ENCODE results near the gene KCNT2.
"Not testable (repeated sequence)": the region's sequence is repeated elsewhere in the genome, so short reads cannot be mapped to it uniquely, and the experiment has no call there.

KCNT2 gene

GRCh38 chr1:196590959-196591358 lies 17.3 kb downstream of the KCNT2 start:
- DNase-seq (ENCODE audit: low read depth in 2 of 2, low spot score in 1 of 2), result no peak

DNA sequence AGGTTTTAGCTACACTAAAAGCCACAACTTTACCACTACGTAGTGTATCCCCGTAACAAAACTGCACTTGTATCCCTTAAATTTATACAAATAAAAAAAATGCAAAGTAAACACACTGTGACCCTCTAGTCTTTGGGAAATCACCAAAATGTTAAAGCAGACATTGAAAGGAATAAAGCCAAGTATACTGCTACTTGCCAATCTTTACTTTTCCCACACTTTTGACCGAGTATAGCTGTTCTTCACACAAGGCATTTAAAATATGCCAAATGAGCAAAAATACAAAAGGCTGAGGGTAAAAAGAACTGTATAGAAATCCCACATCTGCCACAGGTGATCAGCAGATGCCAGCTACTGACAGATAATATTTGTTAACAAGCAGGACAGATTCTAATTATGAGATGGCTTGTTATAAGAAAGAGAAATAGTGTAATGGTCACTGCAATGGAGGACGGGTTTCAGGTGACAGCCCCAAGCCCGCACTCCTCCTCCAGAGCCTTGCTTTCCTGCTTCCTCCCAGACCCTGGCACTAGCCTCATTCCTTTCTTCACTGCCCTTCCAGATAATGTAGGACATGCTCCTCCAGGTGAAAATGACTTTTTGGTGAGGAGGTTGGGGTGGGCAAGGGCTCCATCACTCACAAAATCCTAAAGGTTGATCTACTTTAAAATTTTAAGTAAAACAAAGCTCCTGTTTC lies 18.1 kb downstream of the KCNT2 start:
- no peak for DNase-seq (ENCODE audit: low read depth in 2 of 2, low spot score in 1 of 2)

DNA sequence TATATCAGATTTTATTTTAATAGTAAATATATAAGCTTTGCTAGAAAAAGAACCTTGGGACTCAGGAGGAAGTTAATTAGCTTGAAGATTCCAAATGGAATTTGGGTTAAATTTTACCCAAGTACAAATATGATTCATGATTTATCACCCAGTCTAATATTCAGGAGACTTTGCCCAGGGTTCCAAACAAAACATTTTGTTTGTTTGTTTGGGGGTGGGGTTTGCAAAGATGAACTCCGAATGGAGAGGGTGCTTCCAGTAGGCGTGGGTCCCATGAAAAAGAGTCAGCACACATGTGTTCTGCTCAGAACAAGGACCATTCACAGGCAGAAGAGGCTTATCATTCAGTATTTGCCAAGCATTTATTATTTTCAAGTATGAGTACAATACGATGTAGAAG lies 23.5 kb downstream of the KCNT2 start:
- DNase-seq (ENCODE audit: low read depth in 2 of 2, low spot score in 1 of 2), result no peak

GRCh38 chr1:196577386-196577785 lies 30.9 kb downstream of the KCNT2 start:
- no peak for DNase-seq (ENCODE audit: low read depth in 2 of 2, low spot score in 1 of 2)

DNA sequence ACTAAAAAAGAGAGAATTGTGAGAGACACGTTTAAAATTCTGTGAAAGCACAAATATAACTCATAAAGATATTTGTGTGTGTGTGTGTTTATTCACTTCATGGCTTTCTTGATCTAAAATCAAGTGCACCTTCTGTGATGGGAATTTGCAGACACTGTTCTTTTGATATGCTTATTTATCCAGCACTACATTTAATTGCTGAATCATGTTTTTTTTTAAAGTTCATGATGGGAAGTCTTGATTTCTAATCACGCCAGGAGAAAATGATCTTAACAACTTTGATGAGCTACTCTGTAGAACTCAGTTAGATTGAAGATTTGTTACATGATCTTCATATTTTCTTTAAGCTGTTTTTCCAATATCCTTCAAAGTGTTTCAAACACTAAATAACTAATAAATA lies 35.0 kb downstream of the KCNT2 start:
- DNase-seq (ENCODE audit: low read depth in 2 of 2, low spot score in 1 of 2), result no peak

DNA sequence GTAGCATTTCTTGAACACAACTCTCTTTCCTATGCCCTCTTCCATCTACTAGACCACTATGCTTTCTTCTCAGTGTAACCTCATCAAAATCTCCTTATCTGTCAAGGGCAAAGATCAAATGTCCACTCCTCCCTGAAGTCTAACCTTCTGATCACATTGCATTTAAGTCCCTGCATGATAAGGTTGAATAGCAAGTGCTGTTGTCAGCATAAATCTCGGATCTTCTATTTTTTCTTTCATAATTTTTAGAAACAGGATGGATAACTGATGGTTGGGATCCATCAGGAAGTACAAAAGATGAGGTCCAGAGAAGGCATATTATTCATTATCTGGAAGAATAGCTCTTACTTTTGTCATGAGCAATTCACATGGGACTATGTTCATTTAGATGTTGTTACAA lies 41.0 kb downstream of the KCNT2 start:
- DNase-seq (ENCODE audit: low read depth in 2 of 2, low spot score in 1 of 2), result no peak

DNA sequence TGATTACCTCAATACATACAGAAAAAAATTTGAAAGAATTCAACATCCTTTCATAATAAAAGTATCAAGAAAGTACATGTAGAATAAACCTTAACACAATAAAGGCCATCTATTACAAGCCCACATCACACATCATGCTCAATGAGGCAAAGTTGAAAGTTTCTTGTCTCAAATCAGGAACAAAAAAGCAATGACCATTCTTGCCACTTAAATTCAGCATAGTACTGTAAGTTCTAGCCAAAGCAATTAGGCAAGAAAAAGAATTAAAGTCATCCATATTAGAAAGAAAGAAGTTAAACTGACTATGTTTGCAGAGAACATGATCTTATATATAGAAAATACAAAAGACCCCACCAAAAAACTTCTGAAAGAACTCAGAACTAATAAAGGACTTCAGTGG lies 44.5 kb downstream of the KCNT2 start:
- no peak for DNase-seq (ENCODE audit: low read depth in 2 of 2, low spot score in 1 of 2)

- no peak for DNase-seq (ENCODE audit: low read depth in 2 of 2, low spot score in 1 of 2)
These were observed 48.9 kb downstream of the KCNT2 start for GRCh38 chr1:196559314-196559713.

DNA sequence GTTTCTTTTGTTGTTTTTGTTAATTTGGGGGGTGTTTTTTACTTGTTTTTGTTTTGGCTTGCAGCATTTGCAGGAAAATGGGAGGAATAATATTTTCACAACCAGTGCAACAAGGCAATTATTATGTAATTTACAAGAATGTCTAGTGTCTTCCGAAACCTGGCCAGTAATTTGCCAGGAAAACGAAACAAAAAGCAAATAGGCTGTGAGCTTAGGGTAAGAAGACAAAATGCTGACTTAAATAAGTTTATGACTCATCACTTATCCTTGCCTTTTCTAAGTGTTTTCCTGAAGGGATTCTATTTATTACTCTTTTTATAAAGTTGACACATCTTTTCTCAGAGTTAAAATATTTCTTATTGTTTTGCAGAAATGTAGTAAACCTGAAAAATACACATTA lies 49.8 kb downstream of the KCNT2 start:
- DNase-seq (ENCODE audit: low read depth in 2 of 2, low spot score in 1 of 2), result no peak

DNA sequence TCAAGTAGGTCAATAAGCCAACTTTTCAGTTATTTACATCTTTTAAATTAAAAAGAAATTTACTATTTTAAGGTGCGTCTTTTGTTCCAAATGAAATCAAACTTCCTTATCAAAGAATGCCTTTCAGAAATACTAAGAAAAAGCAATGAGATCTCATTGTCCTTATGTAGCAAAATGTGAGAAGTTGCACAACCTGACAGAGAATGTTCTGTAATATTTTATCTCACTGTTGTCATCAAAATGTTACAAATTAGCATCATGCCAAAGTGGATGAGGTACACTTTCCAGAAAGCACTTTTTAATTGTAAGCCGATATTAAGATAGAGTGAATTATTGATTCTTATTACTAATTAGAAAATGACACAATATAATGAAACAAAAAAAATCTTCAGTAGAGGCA lies 50.4 kb downstream of the KCNT2 start:
- no peak for DNase-seq (ENCODE audit: low read depth in 2 of 2, low spot score in 1 of 2)

GRCh38 chr1:196550731-196551130 lies 57.5 kb downstream of the KCNT2 start:
- no peak for DNase-seq (ENCODE audit: low read depth in 2 of 2, low spot score in 1 of 2)

- DNase-seq (ENCODE audit: low read depth in 2 of 2, low spot score in 1 of 2), result no peak
These were observed 61.7 kb downstream of the KCNT2 start for GRCh38 chr1:196546272-196547111.

DNA sequence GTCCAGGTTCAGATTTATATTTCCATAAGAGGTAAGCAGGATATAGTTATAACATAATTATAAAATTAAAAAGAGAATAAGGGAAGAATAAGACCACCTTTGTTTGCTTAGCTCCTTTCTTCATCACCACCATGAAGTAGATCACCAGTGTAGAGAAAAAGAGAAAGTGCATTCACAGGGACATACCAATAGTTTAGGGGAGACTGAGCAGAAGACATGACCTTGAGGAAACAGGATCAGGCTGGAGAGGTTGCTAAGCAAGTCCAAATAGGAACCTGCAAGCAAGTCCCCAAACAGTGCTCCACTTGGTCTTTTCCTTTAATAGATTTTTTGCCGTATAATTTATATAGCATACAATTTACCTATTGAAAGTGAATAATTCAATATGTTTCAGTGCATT lies 63.0 kb downstream of the KCNT2 start:
- DNase-seq (ENCODE audit: low read depth in 2 of 2, low spot score in 1 of 2), result no peak

DNA sequence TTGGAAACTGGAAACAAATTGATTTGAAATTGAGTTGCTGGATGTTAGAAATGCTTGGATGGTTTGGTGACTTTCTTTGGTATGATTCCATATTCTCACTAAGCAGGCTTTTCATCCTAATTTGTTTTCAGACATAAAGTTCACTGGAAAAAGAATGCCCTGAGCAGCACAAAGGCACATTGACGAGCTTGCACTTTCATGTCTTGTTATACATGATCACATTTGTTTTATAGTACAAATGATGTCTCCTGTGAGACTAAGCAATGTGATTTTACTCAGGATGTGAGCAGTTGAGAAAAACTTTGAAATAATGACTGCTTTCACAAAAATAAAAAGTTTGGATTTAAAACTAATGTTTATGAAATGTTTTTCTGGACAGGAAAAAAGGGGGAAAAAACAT lies 63.6 kb downstream of the KCNT2 start:
- no peak for DNase-seq (ENCODE audit: low read depth in 2 of 2, low spot score in 1 of 2)

GRCh38 chr1:196543833-196544232 lies 64.4 kb downstream of the KCNT2 start:
- DNase-seq (ENCODE audit: low read depth in 2 of 2, low spot score in 1 of 2), result no peak

- DNase-seq (ENCODE audit: low read depth in 2 of 2, low spot score in 1 of 2), result no peak
These were observed 69.8 kb downstream of the KCNT2 start for GRCh38 chr1:196538473-196538872.

DNA sequence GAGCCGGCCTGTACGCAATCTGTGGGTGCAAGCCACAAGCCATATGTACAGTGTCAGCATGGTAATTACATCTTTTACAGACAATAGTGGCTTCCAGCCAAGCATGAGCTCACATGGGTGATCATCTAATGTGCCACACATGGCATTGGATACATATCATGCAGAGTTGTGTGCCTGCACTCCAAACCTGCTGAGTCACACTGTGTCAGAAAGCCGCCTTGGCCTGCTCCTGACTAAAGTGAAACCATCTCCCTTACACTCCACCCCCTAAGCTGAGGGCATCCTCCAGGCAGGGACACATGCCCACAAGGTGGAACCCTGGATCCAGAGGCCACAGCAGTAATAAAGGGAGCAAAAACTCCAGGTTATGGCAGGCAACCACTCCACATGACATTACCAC lies 72.5 kb downstream of the KCNT2 start:
- no peak for DNase-seq (ENCODE audit: low read depth in 2 of 2, low spot score in 1 of 2)

DNA sequence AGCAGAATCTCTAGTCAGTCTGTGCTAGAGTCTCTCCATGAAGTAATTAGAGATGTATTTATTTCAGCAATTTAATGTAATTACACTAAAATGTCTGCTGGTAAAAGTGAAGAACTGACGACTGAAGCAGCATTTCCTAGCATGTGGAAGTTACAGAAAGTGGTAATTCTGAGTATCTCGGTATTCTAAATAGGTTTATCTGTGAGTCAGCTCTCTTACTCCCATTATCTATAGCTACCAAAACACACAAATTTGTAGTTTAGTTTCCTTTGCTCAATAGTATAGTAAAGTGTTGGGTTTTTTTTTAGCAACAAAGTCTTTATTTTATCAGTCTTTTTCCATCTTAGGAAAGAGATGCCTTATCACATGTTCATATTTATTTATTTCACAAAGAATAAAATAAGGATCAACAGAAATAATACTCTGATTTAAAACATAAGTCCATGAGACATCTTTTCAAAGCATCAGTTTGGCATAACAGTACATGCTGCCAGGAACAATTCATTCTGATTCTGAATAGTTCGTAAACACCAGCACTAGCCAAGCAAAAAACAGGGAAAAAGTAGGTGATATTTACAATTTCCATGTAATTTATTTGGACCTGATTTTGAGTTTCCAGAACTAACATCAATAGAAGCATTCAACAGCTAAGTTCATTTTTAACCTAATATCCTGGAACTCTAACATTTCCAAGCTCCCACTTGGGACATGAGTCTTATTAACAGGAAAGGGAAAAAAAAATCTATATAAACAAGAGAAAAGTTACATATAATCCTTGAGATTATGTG lies 76.3 kb downstream of the KCNT2 start:
- no peak for DNase-seq (ENCODE audit: low read depth in 2 of 2, low spot score in 1 of 2)

GRCh38 chr1:196527919-196528318 lies 80.3 kb downstream of the KCNT2 start:
- no peak for DNase-seq (ENCODE audit: low read depth in 2 of 2, low spot score in 1 of 2)

DNA sequence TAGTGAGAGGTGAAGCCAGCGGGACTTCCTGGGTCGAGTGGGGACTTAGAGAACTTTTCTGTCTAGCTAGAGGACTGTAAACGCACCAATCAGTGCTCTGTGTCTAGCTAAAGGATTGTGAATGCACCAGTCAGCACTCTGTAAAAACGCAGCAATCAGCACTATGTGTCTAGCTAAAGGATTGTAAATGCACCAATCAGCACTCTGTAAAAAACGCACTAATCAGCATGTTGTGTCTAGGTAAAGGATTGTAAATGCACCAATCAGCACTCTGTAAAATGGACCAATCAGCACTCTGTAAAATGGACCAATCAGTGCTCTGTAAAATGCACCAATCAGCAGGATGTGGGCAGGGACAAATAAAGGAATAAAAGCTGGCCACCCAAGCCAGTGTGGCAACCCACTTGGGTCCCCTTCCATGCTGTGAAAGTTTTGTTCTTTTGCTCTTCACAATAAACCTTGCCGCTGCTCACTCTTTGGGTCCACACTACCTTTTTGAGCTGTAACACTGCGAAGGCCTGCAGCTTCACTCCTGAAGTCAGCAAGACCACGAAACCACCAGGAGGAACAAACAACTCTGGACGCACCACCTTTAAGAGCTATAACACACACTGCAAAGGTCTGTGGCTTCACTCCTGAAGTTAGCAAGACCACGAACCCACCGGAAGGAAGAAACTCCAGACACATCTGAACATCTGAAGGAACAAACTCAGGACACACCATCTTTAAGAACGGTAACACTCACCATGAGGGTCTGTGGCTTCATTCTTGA lies 85.5 kb downstream of the KCNT2 start:
- DNase-seq (ENCODE audit: low read depth in 2 of 2, low spot score in 1 of 2), result not testable (repeated sequence)

GRCh38 chr1:196517193-196517592 lies 91.0 kb downstream of the KCNT2 start:
- no peak for DNase-seq (ENCODE audit: low read depth in 2 of 2, low spot score in 1 of 2)
